Measurements from ENCODE around the gene NPM3.

- TF ChIP-seq POLR2AphosphoS5 (IDR thresholded peaks at IDR 0.05; ENCODE audit: borderline replicate concordance, low read depth, low read length) (no peak), EZH2 (IDR thresholded peaks at IDR 0.05) (no peak), FOXP2 (optimal IDR thresholded peaks at IDR 0.05; ENCODE audit: control extremely low read depth, extremely low read length, insufficient read depth) (no peak)
Observed at GRCh38 chr10:101778151-101778780, 5.0 kb downstream of the NPM3 start.
